Measurements from ENCODE around the gene CDH18.

DNA sequence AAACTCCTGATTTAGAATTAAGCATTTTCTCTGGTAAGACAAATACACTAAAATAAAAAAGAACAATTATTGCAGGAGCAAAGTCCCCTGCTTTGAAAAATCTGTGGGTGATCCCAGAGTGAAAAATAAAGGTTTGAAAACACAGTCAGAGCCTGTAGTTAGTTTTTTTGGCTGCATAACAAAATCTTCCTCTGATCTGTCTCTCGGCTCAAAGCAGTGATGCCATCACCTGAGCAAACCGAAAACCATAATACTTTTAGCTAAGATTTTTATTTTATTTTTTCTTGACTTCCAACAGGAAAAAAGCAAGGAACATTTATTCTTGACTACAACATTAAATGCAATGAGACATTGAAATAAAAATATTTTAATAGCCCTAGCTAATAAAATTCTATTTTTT, 1.2 kb downstream of the CDH18 start:
- TF ChIP-seq GATA2 (IDR thresholded peaks at IDR 0.05; ENCODE audit: low read depth, low read length) = no peak
- no peak for TF ChIP-seq GATA3 (IDR thresholded peaks at IDR 0.05; ENCODE audit: low read depth, low read length)
